Kidney (tissue), 14 donors: ENCODE data around the gene ESYT2. TPM values are rescaled to one million over a fixed set of nuclear protein-coding genes. Genes with fewer than 3 reads are reported as not detected.

ENCODE experiments used
- DNase-seq, 5 donors: peaks; one replicate each; pipeline ENCODE4 v3.0.0-alpha.2; 2013 to 2020
- FAIRE-seq: peaks from 2 replicates; lab custom pipeline; 2012; peaks lifted over from hg19 to GRCh38; lab: Jason Lieb, UNC
- H3K27ac ChIP-seq, 2 donors: one replicate each; pipeline ENCODE4 v1.7.0; 2013; ENCODE audit warnings: low read depth in 2 of 2, low read length in 2 of 2, inconsistent platforms in 1 of 2
- H3K27me3 ChIP-seq: one replicate; pipeline ENCODE4 v1.7.1; 2013; ENCODE audit warnings: low read length, inconsistent platforms; ENCODE audit not compliant: control insufficient read depth, insufficient read depth
- H3K36me3 ChIP-seq, 3 donors: one replicate each; pipeline versions ENCODE4 v1.7.0 to v1.7.1; 2013; ENCODE audit warnings: low read length in 3 of 3, control low read depth in 1 of 3, inconsistent platforms in 1 of 3; ENCODE audit not compliant: insufficient read depth in 3 of 3, control insufficient read depth in 2 of 3
- H3K4me1 ChIP-seq, 3 donors: one replicate each; pipeline versions ENCODE4 v1.7.0 to v1.7.1; 2013; ENCODE audit warnings: low read length in 3 of 3, inconsistent platforms in 1 of 3, low read depth in 1 of 3; ENCODE audit not compliant: control insufficient read depth in 2 of 3, insufficient read depth in 2 of 3
- H3K4me3 ChIP-seq, 3 donors: one replicate each; pipeline versions ENCODE4 v1.7.0 to v1.8.1; 2013; ENCODE audit warnings: low read length in 3 of 3, control low read depth in 1 of 3, inconsistent platforms in 1 of 3
- H3K9ac ChIP-seq, 3 donors: one replicate each; pipeline versions ENCODE4 v1.7.0 to v1.7.1; 2013; ENCODE audit warnings: low read length in 3 of 3, control low read depth in 1 of 3, inconsistent platforms in 1 of 3
- H3K9me3 ChIP-seq, 3 donors: one replicate each; pipeline versions ENCODE4 v1.7.0 to v1.7.1; 2013; ENCODE audit warnings: low read length in 3 of 3, control low read depth in 1 of 3, inconsistent platforms in 1 of 3; ENCODE audit not compliant: control insufficient read depth in 2 of 3, insufficient read depth in 1 of 3
- intact Hi-C: fragments of 100-400 bp; cut with DNase I; formaldehyde crosslinking; loops from one replicate; pipeline ENCODE4 v1.11.1; 2022
- polyA plus RNA-seq: library from polyadenylated mRNA; stranded (reverse); fragments of 350-450 nt; fragmentation: Illumina TruSeq; extraction: RNeasy Lipid Tissue Mini Kit (QIAGEN cat#74804); gene quantifications from one replicate; pipeline ENCODE4 v1.2.3, GENCODE V29; 2014; ENCODE audit warnings: low read depth, low replicate concordance; ENCODE audit not compliant: insufficient read depth
- total RNA-seq: library from RNA; stranded (reverse); fragmentation: NEBNext Ultra II Directional; extraction: Animal tissue kit (Norgen Biotek cat#: 25700); gene quantifications from one replicate; pipeline ENCODE4 v1.2.1, GENCODE V29; 2021
- TF ChIP-seq, protein P1 (sequence below): IDR thresholded peaks from 3 replicates; pipeline ENCODE4 v1.5.1; 2012; ENCODE audit warnings: mild to moderate bottlenecking, moderate library complexity, borderline replicate concordance; ENCODE audit not compliant: insufficient read depth; ENCODE audit errors: extremely low read depth
- donor health status: control.
- donor health status: control.
- donor health status: control.
- donor health status: control.
- donor health status: control.
- donor health status: DM: yes; HTN: yes; CAD: no.
- donor health status: Normal renal cell carcinoma (clear cell type).

The ESYT2 gene
- total and polyA plus RNA-seq, 2 donors from 2014 or later = 19.4 to 95.8 TPM

DNA sequence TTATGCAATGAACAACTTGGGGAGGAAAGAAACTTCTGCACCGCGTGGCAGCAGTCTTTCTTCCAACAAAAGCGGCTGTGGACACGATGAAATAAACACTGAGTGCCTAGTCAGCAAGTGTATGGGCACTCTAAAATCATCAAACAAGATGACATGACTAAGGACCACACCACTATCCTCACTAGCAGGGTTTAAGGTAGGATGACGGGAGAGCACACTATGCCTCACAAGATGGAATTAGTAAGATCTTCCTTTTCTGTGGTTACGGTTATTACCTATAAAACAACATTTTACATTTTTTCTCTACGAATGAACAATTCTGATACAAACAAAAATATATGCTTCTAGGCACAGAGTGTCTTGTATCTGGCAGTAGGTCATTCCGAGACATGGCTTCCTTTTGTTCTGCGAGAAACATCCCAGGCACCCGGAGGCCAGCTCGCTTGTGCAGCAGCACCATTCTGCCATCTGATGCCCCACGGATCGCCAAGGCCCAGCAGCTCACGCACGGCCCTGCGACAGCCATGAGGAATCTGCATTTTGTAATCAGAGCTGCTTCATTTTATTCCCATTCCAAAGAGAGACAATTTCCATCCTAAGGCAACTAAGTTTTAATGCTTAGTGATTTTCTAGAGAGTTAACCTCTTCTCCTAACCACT, 70.6 kb downstream of the ESYT2 start:
- Histone ChIP-seq H3K4me1 (no peaks in the 10 kb centered on the region), H3K9me3 (no peaks in the 10 kb centered on the region), H3K27me3 (no peaks in the 10 kb centered on the region), H3K36me3 (peaks cover 2 to 32% (median 23%) of the 10 kb centered on the region in 3 donors), H3K27ac (no peak overlapping the region), H3K4me3 (no peak overlapping the region), H3K9ac (no peak overlapping the region)
- TF ChIP-seq, protein P1, sequence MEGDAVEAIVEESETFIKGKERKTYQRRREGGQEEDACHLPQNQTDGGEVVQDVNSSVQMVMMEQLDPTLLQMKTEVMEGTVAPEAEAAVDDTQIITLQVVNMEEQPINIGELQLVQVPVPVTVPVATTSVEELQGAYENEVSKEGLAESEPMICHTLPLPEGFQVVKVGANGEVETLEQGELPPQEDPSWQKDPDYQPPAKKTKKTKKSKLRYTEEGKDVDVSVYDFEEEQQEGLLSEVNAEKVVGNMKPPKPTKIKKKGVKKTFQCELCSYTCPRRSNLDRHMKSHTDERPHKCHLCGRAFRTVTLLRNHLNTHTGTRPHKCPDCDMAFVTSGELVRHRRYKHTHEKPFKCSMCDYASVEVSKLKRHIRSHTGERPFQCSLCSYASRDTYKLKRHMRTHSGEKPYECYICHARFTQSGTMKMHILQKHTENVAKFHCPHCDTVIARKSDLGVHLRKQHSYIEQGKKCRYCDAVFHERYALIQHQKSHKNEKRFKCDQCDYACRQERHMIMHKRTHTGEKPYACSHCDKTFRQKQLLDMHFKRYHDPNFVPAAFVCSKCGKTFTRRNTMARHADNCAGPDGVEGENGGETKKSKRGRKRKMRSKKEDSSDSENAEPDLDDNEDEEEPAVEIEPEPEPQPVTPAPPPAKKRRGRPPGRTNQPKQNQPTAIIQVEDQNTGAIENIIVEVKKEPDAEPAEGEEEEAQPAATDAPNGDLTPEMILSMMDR = no peak
- intact Hi-C loops = no loop called here
- DNase-seq = no peak
- FAIRE-seq = no peak

DNA sequence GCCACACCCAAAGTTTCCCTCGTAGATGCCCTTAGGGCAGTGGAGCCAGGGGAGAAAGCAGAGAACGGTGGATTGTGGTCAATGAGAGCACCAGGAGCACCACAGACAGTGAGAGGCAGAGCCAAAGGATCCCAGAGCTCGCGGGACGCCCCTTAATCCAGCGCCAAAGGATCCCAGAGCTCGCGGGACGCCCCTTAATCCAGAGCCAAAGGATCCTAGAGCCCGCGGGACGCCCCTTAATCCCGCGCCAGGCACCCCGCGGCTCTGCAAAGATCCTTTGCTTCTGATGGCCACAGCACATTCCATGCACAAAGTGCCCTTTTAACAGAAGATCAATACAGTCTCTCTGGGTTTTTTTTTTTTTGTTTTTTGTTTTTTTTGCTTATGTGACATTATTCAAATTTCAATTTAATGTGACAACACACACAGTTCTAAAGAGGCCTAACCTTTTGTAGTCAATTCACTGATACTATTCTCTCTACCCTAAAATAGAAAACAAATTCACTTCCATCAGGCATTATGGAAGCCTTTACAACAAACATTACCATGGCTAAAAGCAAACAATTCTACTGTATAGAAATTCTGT, 71.8 kb downstream of the ESYT2 start:
- no peak overlapping the region for H3K27ac ChIP-seq
- TF ChIP-seq, protein P1 = no peak
- intact Hi-C loops = no loop called here
- no peak overlapping the region for H3K9ac ChIP-seq
- FAIRE-seq = no peak
- no peaks in the 10 kb centered on the region for H3K9me3 ChIP-seq
- no peak overlapping the region for H3K4me3 ChIP-seq
- H3K27me3 ChIP-seq = no peaks in the 10 kb centered on the region
- DNase-seq = no peak
- no peaks in the 10 kb centered on the region for H3K4me1 ChIP-seq
- peaks cover 2 to 32% (median 23%) of the 10 kb centered on the region in 3 donors for H3K36me3 ChIP-seq

DNA sequence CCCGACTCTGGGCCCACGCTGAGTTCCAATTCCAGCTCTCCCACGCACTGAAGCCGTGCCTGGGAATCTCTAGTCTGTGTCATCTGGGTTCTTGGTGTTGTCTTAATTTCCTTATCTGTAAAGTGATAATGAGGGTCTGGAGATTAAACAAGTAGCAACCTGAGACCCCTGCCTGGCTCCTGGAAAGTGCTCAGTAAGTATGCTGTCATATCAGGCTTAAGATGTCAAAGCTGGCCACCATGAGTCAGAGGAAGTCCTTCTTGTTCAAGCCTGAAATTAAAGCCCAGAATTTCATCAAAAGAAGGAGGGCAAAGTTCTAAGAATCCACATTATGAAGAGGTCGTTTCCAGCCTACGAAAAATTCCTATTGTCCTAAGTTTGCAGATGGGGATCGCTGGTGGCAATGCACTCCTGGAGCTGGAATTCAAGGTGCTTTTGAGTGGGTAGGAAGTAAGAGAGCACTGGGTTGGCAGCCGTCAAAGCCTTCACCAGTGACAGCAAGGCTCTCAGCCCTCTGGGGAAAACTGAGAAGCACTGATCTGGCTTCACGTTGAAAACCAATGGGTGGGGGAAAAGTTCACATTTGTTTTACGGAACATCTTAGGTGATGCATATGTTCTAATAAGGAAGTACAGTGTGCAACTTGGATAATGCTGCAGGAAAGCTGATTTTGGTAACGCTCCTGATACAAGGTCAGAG, 74.4 kb downstream of the ESYT2 start:
- Histone ChIP-seq H3K9ac (no peak overlapping the region), H3K36me3 (peaks cover 2 to 29% (median 20%) of the 10 kb centered on the region in 3 donors), H3K4me3 (no peak overlapping the region), H3K4me1 (no peaks in the 10 kb centered on the region), H3K27ac (no peak overlapping the region), H3K27me3 (no peaks in the 10 kb centered on the region), H3K9me3 (no peaks in the 10 kb centered on the region)
- no peak for DNase-seq
- TF ChIP-seq, protein P1 = no peak
- no peak for FAIRE-seq
- intact Hi-C loops = no loop called here
